ENCODE results near the gene ATP8B4. TPM values are rescaled to one million over a fixed set of nuclear protein-coding genes. Genes with fewer than 3 reads are reported as not detected.

The ATP8B4 gene
- total and polyA plus RNA-seq, 2 donors (not counting 1 experiment from before 2014, with no cell fraction given), result 0.42 TPM; not detected in 1

- H3K4me1 Mint-ChIP-seq, result peaks cover 19% of the 10 kb centered on the region
- ChIA-PET CTCF (interaction anchor here (0.6 kb wide), 1 partner anchor 306 kb away, joined by 3 read pairs; no protein-coding TSS in a partner anchor), POLR2A (no interaction called here)
- no peak overlapping the region for H3K4me3 Mint-ChIP-seq
- H3K4me2 ChIP-seq (replicated peaks; ENCODE audit: low read depth, low read length, poor library complexity, severe bottlenecking), result no peak overlapping the region
- ATAC-seq (ENCODE audit: low read depth), result no peak
- H3K27ac ChIP-seq (ENCODE audit: low read length in 2 of 2), result no peak overlapping the region
- no peaks in the 10 kb centered on the region for H3K27me3 ChIP-seq (replicated peaks in 1 of 4; ENCODE audit: control extremely low read depth in 1 of 4, control insufficient read depth in 3 of 4, insufficient read depth in 4 of 4, low read length in 3 of 4)
- DNase-seq, result no peak
- H3K9ac ChIP-seq (ENCODE audit: low read length), result no peak overlapping the region
- H3K9me3 ChIP-seq (ENCODE audit: control extremely low read depth in 1 of 3, control insufficient read depth in 2 of 3, insufficient read depth in 1 of 3, low read length in 2 of 3), result no peaks in the 10 kb centered on the region
- H3K4me3 ChIP-seq (ENCODE audit: control extremely low read depth in 1 of 5, extremely low read depth in 1 of 5, insufficient read depth in 1 of 5, low read depth in 2 of 5, low read length in 4 of 5), result no peak overlapping the region
- no peaks in the 10 kb centered on the region for H3K79me2 ChIP-seq (ENCODE audit: control insufficient read depth, insufficient read depth, low read length)
- H3K36me3 ChIP-seq (replicated peaks in 1 of 2; ENCODE audit: control extremely low read depth in 1 of 2, control insufficient read depth in 1 of 2, extremely low read depth in 1 of 2, insufficient read depth in 2 of 2, low read length in 1 of 2), result no peaks in the 10 kb centered on the region
- no peak overlapping the region for H3K27ac Mint-ChIP-seq
- TF ChIP-seq EZH2 (IDR thresholded peaks at IDR 0.05; ENCODE audit: borderline replicate concordance, insufficient read depth, low read depth, low read length, poor library complexity, severe bottlenecking) (no peak), CTCF (IDR thresholded peaks at IDR 0.05) (no peak)
- H2AFZ ChIP-seq (ENCODE audit: insufficient read depth, low read depth, low read length, poor library complexity, severe bottlenecking), result no peak overlapping the region
- intact Hi-C loops (cut with micrococcal nuclease), result no loop called here
- H4K20me1 ChIP-seq (ENCODE audit: control insufficient read depth, insufficient read depth, low read length, poor library complexity, severe bottlenecking), result no peaks in the 10 kb centered on the region
- no peaks in the 10 kb centered on the region for H3K9me3 Mint-ChIP-seq (ENCODE audit: insufficient read depth)
- H3K27me3 Mint-ChIP-seq, result no peaks in the 10 kb centered on the region
- no peaks in the 10 kb centered on the region for H3K4me1 ChIP-seq (ENCODE audit: control insufficient read depth in 2 of 2, insufficient read depth in 2 of 2, low read length in 2 of 2)
Observed at GRCh38 chr15:50138391-50138790, 19.4 kb upstream of the ATP8B4 start.

- H3K79me2 ChIP-seq (ENCODE audit: control insufficient read depth, insufficient read depth, low read length), result no peaks in the 10 kb centered on the region
- no peak overlapping the region for H3K4me3 Mint-ChIP-seq
- H4K20me1 ChIP-seq (ENCODE audit: control insufficient read depth, insufficient read depth, low read length, poor library complexity, severe bottlenecking), result no peaks in the 10 kb centered on the region
- ATAC-seq (ENCODE audit: low read depth), result no peak
- no peak overlapping the region for H2AFZ ChIP-seq (ENCODE audit: insufficient read depth, low read depth, low read length, poor library complexity, severe bottlenecking)
- H3K27ac ChIP-seq (ENCODE audit: low read length in 2 of 2), result no peak overlapping the region
- no peak overlapping the region for H3K27ac Mint-ChIP-seq
- H3K9me3 ChIP-seq (ENCODE audit: control extremely low read depth in 1 of 3, control insufficient read depth in 2 of 3, insufficient read depth in 1 of 3, low read length in 2 of 3), result no peaks in the 10 kb centered on the region
- no peak for DNase-seq
- no peak overlapping the region for H3K4me3 ChIP-seq (ENCODE audit: control extremely low read depth in 1 of 5, extremely low read depth in 1 of 5, insufficient read depth in 1 of 5, low read depth in 2 of 5, low read length in 4 of 5)
- TF ChIP-seq CTCF (IDR thresholded peaks at IDR 0.05) (no peak), EZH2 (IDR thresholded peaks at IDR 0.05; ENCODE audit: borderline replicate concordance, insufficient read depth, low read depth, low read length, poor library complexity, severe bottlenecking) (no peak)
- ChIA-PET POLR2A (no interaction called here), CTCF (interaction anchor here (0.6 kb wide), 1 partner anchor 305 kb away, joined by 3 read pairs; no protein-coding TSS in a partner anchor)
- H3K36me3 ChIP-seq (replicated peaks in 1 of 2; ENCODE audit: control extremely low read depth in 1 of 2, control insufficient read depth in 1 of 2, extremely low read depth in 1 of 2, insufficient read depth in 2 of 2, low read length in 1 of 2), result no peaks in the 10 kb centered on the region
- no peaks in the 10 kb centered on the region for H3K27me3 Mint-ChIP-seq
- no peaks in the 10 kb centered on the region for H3K9me3 Mint-ChIP-seq (ENCODE audit: insufficient read depth)
- WGBS (ENCODE audit: insufficient coverage), result no CpG with 5 or more reads among the region's 2 CpGs
- intact Hi-C loops (cut with micrococcal nuclease), result no loop called here
- H3K4me1 ChIP-seq (ENCODE audit: control insufficient read depth in 2 of 2, insufficient read depth in 2 of 2, low read length in 2 of 2), result no peaks in the 10 kb centered on the region
- no peak overlapping the region for H3K9ac ChIP-seq (ENCODE audit: low read length)
- no peaks in the 10 kb centered on the region for H3K27me3 ChIP-seq (replicated peaks in 1 of 4; ENCODE audit: control extremely low read depth in 1 of 4, control insufficient read depth in 3 of 4, insufficient read depth in 4 of 4, low read length in 3 of 4)
- H3K4me2 ChIP-seq (replicated peaks; ENCODE audit: low read depth, low read length, poor library complexity, severe bottlenecking), result no peak overlapping the region
- H3K4me1 Mint-ChIP-seq, result peaks cover 19% of the 10 kb centered on the region
Observed at GRCh38 chr15:50137893-50138292, 18.9 kb upstream of the ATP8B4 start.

All from B cell (primary cell).